H9 (cell line): ENCODE measurements around the gene MICALL1. TPM values are rescaled to one million over a fixed set of nuclear protein-coding genes. Genes with fewer than 3 reads are reported as not detected.

Source experiments
- DNase-seq: peaks from one replicate; pipeline ENCODE4 v3.0.0-alpha.2; 2017
- H2AFZ ChIP-seq: one replicate; pipeline ENCODE4 v1.6.1; 2013; ENCODE audit warnings: mild to moderate bottlenecking, low read length, control low read depth, moderate library complexity
- H2AK5ac ChIP-seq: 2 replicates; pipeline ENCODE4 v1.6.1; 2013; ENCODE audit warnings: low read length, control low read depth, mixed read lengths; ENCODE audit not compliant: insufficient read length
- H2BK120ac ChIP-seq: one replicate; pipeline ENCODE4 v1.6.1; 2013; ENCODE audit warnings: low read depth, mild to moderate bottlenecking, low read length, control low read depth, inconsistent platforms; ENCODE audit not compliant: poor library complexity, severe bottlenecking
- H2BK12ac ChIP-seq: 2 replicates; pipeline ENCODE4 v1.6.1; 2013; ENCODE audit warnings: low read length, control low read depth, mixed read lengths, low read depth; ENCODE audit not compliant: insufficient read length
- H2BK15ac ChIP-seq: 2 replicates; pipeline ENCODE4 v1.6.1; 2013; ENCODE audit warnings: low read depth, low read length, control low read depth
- H2BK20ac ChIP-seq: one replicate; pipeline ENCODE4 v1.6.1; 2013; ENCODE audit warnings: low read depth, mild to moderate bottlenecking, low read length, control low read depth, inconsistent platforms; ENCODE audit not compliant: poor library complexity, severe bottlenecking
- H2BK5ac ChIP-seq: 2 replicates; pipeline ENCODE4 v1.6.1; 2013; ENCODE audit warnings: low read length, control low read depth, mixed read lengths; ENCODE audit not compliant: insufficient read length
- H3K14ac ChIP-seq: 2 replicates; pipeline ENCODE4 v1.6.1; 2013; ENCODE audit warnings: low read length, control low read depth; ENCODE audit not compliant: insufficient read depth
- H3K18ac ChIP-seq: 2 replicates; pipeline ENCODE4 v1.6.1; 2013; ENCODE audit warnings: low read depth, mild to moderate bottlenecking, mixed read lengths, low read length, control low read depth; ENCODE audit not compliant: insufficient read length
- H3K23ac ChIP-seq: 2 replicates; pipeline ENCODE4 v1.6.1; 2013; ENCODE audit warnings: low read length, control low read depth, mixed read lengths, low read depth; ENCODE audit not compliant: insufficient read length
- H3K23me2 ChIP-seq: 2 replicates; pipeline ENCODE4 v1.6.1; 2013; ENCODE audit warnings: low read depth, mild to moderate bottlenecking, mixed read lengths, low read length, control low read depth; ENCODE audit not compliant: insufficient read length, poor library complexity, severe bottlenecking
- H3K27ac ChIP-seq: 2 replicates; pipeline ENCODE4 v1.5.1; 2013; ENCODE audit warnings: low read length, control low read depth, mixed read lengths, low read depth; ENCODE audit not compliant: insufficient read length
- H3K27me3 ChIP-seq: 2 replicates; pipeline ENCODE4 v1.6.1; 2013; ENCODE audit warnings: low read length, control low read depth, inconsistent platforms; ENCODE audit not compliant: insufficient read depth
- H3K4ac ChIP-seq: 2 replicates; pipeline ENCODE4 v1.6.1; 2013; ENCODE audit warnings: low read depth, mild to moderate bottlenecking, control low read depth, inconsistent platforms, low read length, moderate library complexity
- H3K4me1 ChIP-seq: 2 replicates; pipeline ENCODE4 v1.6.1; 2013; ENCODE audit warnings: low read length, control low read depth, inconsistent platforms; ENCODE audit not compliant: insufficient read depth
- H3K4me2 ChIP-seq: 2 replicates; pipeline ENCODE4 v1.6.1; 2013; ENCODE audit warnings: low read length, control low read depth, mixed read lengths; ENCODE audit not compliant: insufficient read length, insufficient read depth
- H3K56ac ChIP-seq: 2 replicates; pipeline ENCODE4 v1.6.1; 2013; ENCODE audit warnings: low read depth, mild to moderate bottlenecking, mixed read lengths, low read length, control low read depth; ENCODE audit not compliant: insufficient read length
- H3K79me1 ChIP-seq: 2 replicates; pipeline ENCODE4 v1.6.1; 2013; ENCODE audit warnings: low read depth, mild to moderate bottlenecking, moderate library complexity, low read length, control low read depth, inconsistent platforms; ENCODE audit not compliant: insufficient read depth, poor library complexity, severe bottlenecking
- H3K79me2 ChIP-seq: 2 replicates; pipeline ENCODE4 v1.6.1; 2013; ENCODE audit warnings: low read length, control low read depth, inconsistent platforms; ENCODE audit not compliant: insufficient read depth
- H3K9ac ChIP-seq: 2 replicates; pipeline ENCODE4 v1.6.1; 2013; ENCODE audit warnings: low read length, control low read depth, mixed read lengths; ENCODE audit not compliant: insufficient read length; ENCODE audit errors: extremely low read depth
- H3K9me3 ChIP-seq: one replicate; pipeline ENCODE4 v1.6.1; 2013; ENCODE audit warnings: low read depth, low read length, inconsistent platforms; ENCODE audit not compliant: control insufficient read depth
- H3T11ph ChIP-seq: one replicate; pipeline ENCODE4 v1.6.1; 2013; ENCODE audit warnings: mild to moderate bottlenecking, low read length, control low read depth, inconsistent platforms
- H4K20me1 ChIP-seq: one replicate; pipeline ENCODE4 v1.6.1; 2013; ENCODE audit not compliant: control insufficient read depth, insufficient read length, insufficient read depth
- H4K5ac ChIP-seq: 2 replicates; pipeline ENCODE4 v1.6.1; 2013; ENCODE audit warnings: low read depth, mild to moderate bottlenecking, mixed read lengths, low read length, control low read depth; ENCODE audit not compliant: insufficient read length
- H4K8ac ChIP-seq: replicated peaks from 2 replicates; pipeline ENCODE4 v1.6.1; 2013; ENCODE audit warnings: low read length, control low read depth, mixed read lengths, low read depth; ENCODE audit not compliant: insufficient read length
- H4K91ac ChIP-seq: 2 replicates; pipeline ENCODE4 v1.6.1; 2013; ENCODE audit warnings: low read depth, mild to moderate bottlenecking, moderate library complexity, mixed read lengths, low read length, control low read depth; ENCODE audit not compliant: insufficient read length
- H3K27ac Mint-ChIP-seq, 3 experiments: 2 replicates in 2 of 3; 3 replicates in 1 of 3; pipeline ENCODE4 v1.8.0; 2020 to 2021; ENCODE audit warnings: mixed read lengths in 3 of 3, mild to moderate bottlenecking in 1 of 3, moderate library complexity in 1 of 3
- H3K27me3 Mint-ChIP-seq: 2 replicates; pipeline ENCODE4 v1.8.0; 2021; ENCODE audit warnings: low read depth, mild to moderate bottlenecking, moderate library complexity, mixed read lengths
- H3K36me3 Mint-ChIP-seq, 3 experiments: 2 replicates in 2 of 3; 3 replicates in 1 of 3; pipeline ENCODE4 v1.8.0; 2020 to 2021; ENCODE audit warnings: low read depth in 3 of 3, mixed read lengths in 3 of 3; ENCODE audit not compliant: insufficient read depth in 1 of 3
- H3K4me1 Mint-ChIP-seq, 2 experiments: 2 replicates each; pipeline ENCODE4 v1.8.0; 2020; ENCODE audit warnings: mixed read lengths in 2 of 2
- H3K4me3 Mint-ChIP-seq, 2 experiments: 2 replicates in 1 of 2; 3 replicates in 1 of 2; pipeline ENCODE4 v1.8.0; 2020 to 2021; ENCODE audit warnings: mild to moderate bottlenecking in 2 of 2, mixed read lengths in 2 of 2, moderate library complexity in 1 of 2
- H3K9me3 Mint-ChIP-seq, 2 experiments: 2 replicates in 1 of 2; 3 replicates in 1 of 2; pipeline ENCODE4 v1.8.0; 2020; ENCODE audit warnings: mild to moderate bottlenecking in 2 of 2, mixed read lengths in 2 of 2, moderate library complexity in 1 of 2
- WGBS: extraction: QIAGEN DNeasy Blood & Tissue Kit; methylation state at CpG from one replicate; pipeline ENCODE4 v1.1.7; 2013; ENCODE audit warnings: missing lambda C conversion rate, low lambda C conversion rate, mixed read lengths; ENCODE audit not compliant: insufficient read length; ENCODE audit errors: extremely low coverage; 5-methylcytosine and 5-hydroxymethylcytosine counted together
- total RNA-seq: library from RNA; stranded (reverse); gene quantifications from 2 replicates; pipeline ENCODE4 v1.2.1, GENCODE V29; 2021
- TF ChIP-seq, protein P1 (sequence below): fragments of 200-600 bp; sonication (generic); conservative IDR thresholded peaks from 3 replicates; pipeline ENCODE4 v1.8.0; 2021; ENCODE audit warnings: antibody characterized with exemption, mild to moderate bottlenecking

Gene MICALL1
- total RNA-seq, 1 experiment from 2014 or later, result 33.3 TPM

DNA sequence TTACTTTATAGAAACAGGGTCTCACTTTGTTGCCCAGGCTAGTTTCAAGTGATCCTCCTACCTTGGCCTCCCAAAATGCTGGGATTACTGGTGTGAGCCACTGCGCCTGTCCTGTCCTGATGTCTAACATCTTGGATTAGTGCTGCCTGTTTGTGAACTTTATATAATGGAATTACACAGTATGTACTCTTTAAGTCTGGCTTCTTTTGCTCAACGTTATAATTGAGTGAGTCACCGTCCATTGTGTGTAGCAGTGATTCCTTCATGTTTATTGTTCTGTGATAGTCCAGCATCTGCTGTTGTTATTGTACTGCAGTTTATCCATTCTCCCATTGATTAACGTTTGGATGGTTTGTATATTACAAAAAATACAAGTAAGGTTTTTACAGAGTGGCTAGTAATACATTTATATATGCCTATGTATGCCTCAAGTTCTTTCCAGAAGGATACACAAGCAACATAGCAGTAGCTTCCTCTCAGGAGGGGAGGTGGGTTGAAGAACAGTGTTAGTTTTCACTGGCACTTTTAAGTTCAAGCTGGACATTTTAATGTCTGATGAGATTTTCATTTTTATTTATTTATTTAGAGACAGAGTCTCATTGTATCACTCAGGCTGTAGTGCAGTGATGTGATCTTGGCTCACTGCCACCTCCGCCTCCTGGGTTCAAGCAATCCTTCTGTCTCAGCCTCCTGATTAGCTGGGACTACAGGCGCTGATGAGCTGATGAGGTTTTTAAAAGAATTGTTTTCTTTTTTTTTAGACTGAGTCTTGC is 25.2 kb upstream of the MICALL1 start:
- Mint-ChIP-seq H3K9me3 (no peaks in the 10 kb centered on the region), H3K4me3 (no peak overlapping the region), H3K4me1 (no peaks in the 10 kb centered on the region), H3K27ac (no peak overlapping the region), H3K27me3 (no peaks in the 10 kb centered on the region), H3K36me3 (peaks cover 52 to 92% (median 73%) of the 10 kb centered on the region in 3 experiments)
- no peaks in the 10 kb centered on the region for H3K4me1 ChIP-seq
- H3K56ac ChIP-seq, result no peak overlapping the region
- H2AFZ ChIP-seq, result no peak overlapping the region
- no peak overlapping the region for H4K8ac ChIP-seq
- no peak overlapping the region for H3K14ac ChIP-seq
- no peak overlapping the region for H3K18ac ChIP-seq
- H2BK15ac ChIP-seq, result no peak overlapping the region
- H3K4me2 ChIP-seq, result no peak overlapping the region
- no peak overlapping the region for H3K23ac ChIP-seq
- no peak overlapping the region for H3K4ac ChIP-seq
- WGBS, result no CpG with 5 or more reads among the region's 6 CpGs
- no peak overlapping the region for H2BK20ac ChIP-seq
- DNase-seq, result no peak
- no peak overlapping the region for H2BK12ac ChIP-seq
- no peaks in the 10 kb centered on the region for H3K27me3 ChIP-seq
- H3K27ac ChIP-seq, result no peak overlapping the region
- no peaks in the 10 kb centered on the region for H3K9me3 ChIP-seq
- no peak overlapping the region for H2BK120ac ChIP-seq
- no peak overlapping the region for H3T11ph ChIP-seq
- H2BK5ac ChIP-seq, result no peak overlapping the region
- no peak overlapping the region for H4K91ac ChIP-seq
- H3K79me1 ChIP-seq, result no peaks in the 10 kb centered on the region
- H2AK5ac ChIP-seq, result no peak overlapping the region
- TF ChIP-seq, protein P1, sequence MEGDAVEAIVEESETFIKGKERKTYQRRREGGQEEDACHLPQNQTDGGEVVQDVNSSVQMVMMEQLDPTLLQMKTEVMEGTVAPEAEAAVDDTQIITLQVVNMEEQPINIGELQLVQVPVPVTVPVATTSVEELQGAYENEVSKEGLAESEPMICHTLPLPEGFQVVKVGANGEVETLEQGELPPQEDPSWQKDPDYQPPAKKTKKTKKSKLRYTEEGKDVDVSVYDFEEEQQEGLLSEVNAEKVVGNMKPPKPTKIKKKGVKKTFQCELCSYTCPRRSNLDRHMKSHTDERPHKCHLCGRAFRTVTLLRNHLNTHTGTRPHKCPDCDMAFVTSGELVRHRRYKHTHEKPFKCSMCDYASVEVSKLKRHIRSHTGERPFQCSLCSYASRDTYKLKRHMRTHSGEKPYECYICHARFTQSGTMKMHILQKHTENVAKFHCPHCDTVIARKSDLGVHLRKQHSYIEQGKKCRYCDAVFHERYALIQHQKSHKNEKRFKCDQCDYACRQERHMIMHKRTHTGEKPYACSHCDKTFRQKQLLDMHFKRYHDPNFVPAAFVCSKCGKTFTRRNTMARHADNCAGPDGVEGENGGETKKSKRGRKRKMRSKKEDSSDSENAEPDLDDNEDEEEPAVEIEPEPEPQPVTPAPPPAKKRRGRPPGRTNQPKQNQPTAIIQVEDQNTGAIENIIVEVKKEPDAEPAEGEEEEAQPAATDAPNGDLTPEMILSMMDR, result no peak
- no peaks in the 10 kb centered on the region for H3K23me2 ChIP-seq
- H3K79me2 ChIP-seq, result no peaks in the 10 kb centered on the region
- H4K20me1 ChIP-seq, result no peaks in the 10 kb centered on the region
- no peak overlapping the region for H3K9ac ChIP-seq
- H4K5ac ChIP-seq, result no peak overlapping the region
